Embryonic facial prominence (tissue), 1 donor: ENCODE measurements around the gene EHMT1.

Experiments used
- DNase-seq: peaks from one replicate; pipeline ENCODE4 v3.0.0-alpha.2; 2016; ENCODE audit errors: extremely low spot score

Gene EHMT1

GRCh38 chr9:137787381-137787780, 168.6 kb downstream of the EHMT1 start:
- DNase-seq: no peak

- no peak for DNase-seq
Observed at GRCh38 chr9:137787786-137788505, 169.1 kb downstream of the EHMT1 start.

- DNase-seq: no peak
Observed at GRCh38 chr9:137788561-137789294, 169.9 kb downstream of the EHMT1 start.

- no peak for DNase-seq
Observed at GRCh38 chr9:137789295-137789895, 170.6 kb downstream of the EHMT1 start.

GRCh38 chr9:137791947-137792346, 173.1 kb downstream of the EHMT1 start:
- no peak for DNase-seq

GRCh38 chr9:137793196-137793841, 174.5 kb downstream of the EHMT1 start:
- no peak for DNase-seq

GRCh38 chr9:137795156-137795666, 176.4 kb downstream of the EHMT1 start:
- DNase-seq: no peak

GRCh38 chr9:137797206-137798120, 178.7 kb downstream of the EHMT1 start:
- DNase-seq: no peak

GRCh38 chr9:137798142-137798541, 179.3 kb downstream of the EHMT1 start:
- no peak for DNase-seq

GRCh38 chr9:137798901-137799629, 180.3 kb downstream of the EHMT1 start:
- no peak for DNase-seq

GRCh38 chr9:137799630-137799983, 180.8 kb downstream of the EHMT1 start:
- no peak for DNase-seq

GRCh38 chr9:137800196-137801022, 181.6 kb downstream of the EHMT1 start:
- no peak for DNase-seq

GRCh38 chr9:137801023-137801319, 182.2 kb downstream of the EHMT1 start:
- no peak for DNase-seq

- DNase-seq: no peak
Observed at GRCh38 chr9:137802021-137802420, 183.2 kb downstream of the EHMT1 start.

- no peak for DNase-seq
Observed at GRCh38 chr9:137802521-137803243, 183.9 kb downstream of the EHMT1 start.

GRCh38 chr9:137804908-137805630, 186.3 kb downstream of the EHMT1 start:
- no peak for DNase-seq

GRCh38 chr9:137807721-137808703, 189.2 kb downstream of the EHMT1 start:
- no peak for DNase-seq
